K562 (cell line): Measurements from ENCODE around the gene BRWD1. TPM values are rescaled to one million over a fixed set of nuclear protein-coding genes. Genes with fewer than 3 reads are reported as not detected.

Experiments
- BCL6 ChIP-seq: fragments of 250-450 bp; sonication (Bioruptor Pico); IDR thresholded peaks from 2 replicates; pipeline ENCODE4 v1.4.0; 2020
- CLOCK ChIP-seq: fragments of 250-450 bp; sonication (Bioruptor Pico); IDR thresholded peaks from 2 replicates; pipeline ENCODE4 v1.4.0; 2020; ENCODE audit warnings: mild to moderate bottlenecking, moderate library complexity, borderline replicate concordance
- COPS2 ChIP-seq: fragments of 450-650 bp; conservative IDR thresholded peaks from 2 replicates; pipeline ENCODE4 v1.6.1; 2016; ENCODE audit warnings: mild to moderate bottlenecking, moderate library complexity
- CREB1 ChIP-seq, 2 experiments: sonication (generic) in 1 of 2; formaldehyde crosslinking in 1 of 2; IDR thresholded peaks; 2 replicates each; pipeline versions ENCODE4 v1.6.1 to v1.8.0; 2012 to 2022; ENCODE audit warnings: inconsistent platforms in 1 of 2, mild to moderate bottlenecking in 1 of 2, missing genetic modification reagents in 1 of 2, moderate library complexity in 1 of 2
- JUND ChIP-seq, 2 experiments: IDR thresholded peaks; 2 replicates in 1 of 2; 3 replicates in 1 of 2; pipeline ENCODE4 v1.6.1; 2011; ENCODE audit warnings: borderline replicate concordance in 2 of 2, low read depth in 2 of 2, low read length in 2 of 2, improper control_type of control experiment in 1 of 2, missing biosample characterization in 1 of 2, missing genetic modification characterization in 1 of 2, missing genetic modification reagents in 1 of 2
- KLF16 ChIP-seq: IDR thresholded peaks from 2 replicates; pipeline ENCODE4 v1.6.1; 2016; ENCODE audit warnings: antibody characterized with exemption
- MAX ChIP-seq: sonication (generic); formaldehyde crosslinking; IDR thresholded peaks from 2 replicates; pipeline ENCODE4 v1.9.0; 2022; ENCODE audit warnings: mild to moderate bottlenecking, missing genetic modification reagents
- MCM5 ChIP-seq: fragments of 450-650 bp; IDR thresholded peaks from 2 replicates; pipeline ENCODE4 v1.6.1; 2016; ENCODE audit warnings: low read depth
- MTF1 ChIP-seq: fragments of 250-450 bp; sonication (Bioruptor Pico); IDR thresholded peaks from 2 replicates; pipeline ENCODE4 v1.9.0; 2021; ENCODE audit warnings: moderate library complexity, mild to moderate bottlenecking, inconsistent platforms, borderline replicate concordance
- RAD51 ChIP-seq: fragments of 450-650 bp; IDR thresholded peaks from 2 replicates; pipeline ENCODE4 v1.7.1; 2016; ENCODE audit warnings: low read depth, mild to moderate bottlenecking, borderline replicate concordance
- RBM15 ChIP-seq: fragments of 200-400 bp; formaldehyde crosslinking; IDR thresholded peaks from 2 replicates; pipeline ENCODE4 v1.6.1; 2018; ENCODE audit warnings: mild to moderate bottlenecking, low read length, moderate library complexity; ENCODE audit not compliant: insufficient read depth
- RHOXF2B ChIP-seq: fragments of 250-450 bp; sonication (Bioruptor Pico); conservative IDR thresholded peaks from 2 replicates; pipeline ENCODE4 v1.5.1; 2021
- SMARCE1 ChIP-seq: fragments of 450-650 bp; IDR thresholded peaks from 2 replicates; pipeline ENCODE4 v1.7.1; 2016; ENCODE audit warnings: mild to moderate bottlenecking
- STAG1 ChIP-seq: sonication (generic); formaldehyde crosslinking; IDR thresholded peaks from 2 replicates; pipeline ENCODE4 v1.5.0; 2020; ENCODE audit warnings: missing genetic modification reagents, borderline replicate concordance
- ZBED1 ChIP-seq: IDR thresholded peaks from 2 replicates; pipeline ENCODE4 v1.6.1; 2014
- ZNF232 ChIP-seq: sonication (generic); formaldehyde crosslinking; IDR thresholded peaks from 2 replicates; pipeline ENCODE4 v1.8.0; 2022; ENCODE audit warnings: mild to moderate bottlenecking, missing genetic modification reagents
- ZNF395 ChIP-seq: fragments of 200-800 bp; sonication (Bioruptor generic); IDR thresholded peaks from 2 replicates; pipeline ENCODE4 v1.6.1; 2017; ENCODE audit warnings: missing genetic modification characterization, missing compliant biosample characterization
- ZNF717 ChIP-seq: fragments of 250-450 bp; sonication (Bioruptor Pico); IDR thresholded peaks from 2 replicates; pipeline ENCODE4 v1.5.0; 2021
- polyA plus RNA-seq, 8 experiments: library from polyadenylated mRNA; depleted of rRNA in 4 of 8; stranded (reverse) in 5 of 8; unstranded in 3 of 8; fragments of >200 nt; fragmentation: Nextera tagmentation in 2 of 8; fragmentation: Illumina TruSeq in 1 of 8; extraction: Ambion mirVana in 2 of 8; extraction: Trizol in 1 of 8; gene quantifications; 2 replicates each; pipeline versions ENCODE4 v1.2.1 to v1.2.3, GENCODE V29; 2011 to 2014; ENCODE audit warnings: inconsistent platforms in 1 of 8, missing spikeins in 1 of 8
- total RNA-seq, 7 experiments: library from RNA; depleted of rRNA in 6 of 7; stranded (reverse); fragments of >200 nt in 6 of 7; fragmentation: Illumina TruSeq in 2 of 7; extraction: Trizol in 2 of 7; gene quantifications; 2 replicates each; pipeline versions ENCODE4 v1.2.1 to v1.2.3, GENCODE V29; 2011 to 2021; ENCODE audit warnings: low replicate concordance in 1 of 7
- TF ChIP-seq, protein P1 (sequence below): sonication (generic); formaldehyde crosslinking; IDR thresholded peaks from 2 replicates; pipeline ENCODE4 v1.8.0; 2022; ENCODE audit warnings: mild to moderate bottlenecking, missing genetic modification reagents, borderline replicate concordance
- TF ChIP-seq, protein P2 (sequence below), 2 experiments: fragments of 200-800 bp in 1 of 2; sonication (Bioruptor generic) in 1 of 2; sonication (generic) in 1 of 2; formaldehyde crosslinking in 1 of 2; IDR thresholded peaks in 1 of 2; conservative IDR thresholded peaks in 1 of 2; 2 replicates each; pipeline versions ENCODE4 v1.5.0 to v1.6.1; 2016 to 2020; ENCODE audit warnings: missing compliant biosample characterization in 1 of 2, missing genetic modification characterization in 1 of 2, missing genetic modification reagents in 1 of 2

BRWD1 gene
- total and polyA plus RNA-seq, 9 of the 15 experiments (the other 6 are each of a cell fraction or from before 2014, with no cell fraction given), result 10.1 to 60.2 (median 34.1) TPM

- TF ChIP-seq, protein P1, sequence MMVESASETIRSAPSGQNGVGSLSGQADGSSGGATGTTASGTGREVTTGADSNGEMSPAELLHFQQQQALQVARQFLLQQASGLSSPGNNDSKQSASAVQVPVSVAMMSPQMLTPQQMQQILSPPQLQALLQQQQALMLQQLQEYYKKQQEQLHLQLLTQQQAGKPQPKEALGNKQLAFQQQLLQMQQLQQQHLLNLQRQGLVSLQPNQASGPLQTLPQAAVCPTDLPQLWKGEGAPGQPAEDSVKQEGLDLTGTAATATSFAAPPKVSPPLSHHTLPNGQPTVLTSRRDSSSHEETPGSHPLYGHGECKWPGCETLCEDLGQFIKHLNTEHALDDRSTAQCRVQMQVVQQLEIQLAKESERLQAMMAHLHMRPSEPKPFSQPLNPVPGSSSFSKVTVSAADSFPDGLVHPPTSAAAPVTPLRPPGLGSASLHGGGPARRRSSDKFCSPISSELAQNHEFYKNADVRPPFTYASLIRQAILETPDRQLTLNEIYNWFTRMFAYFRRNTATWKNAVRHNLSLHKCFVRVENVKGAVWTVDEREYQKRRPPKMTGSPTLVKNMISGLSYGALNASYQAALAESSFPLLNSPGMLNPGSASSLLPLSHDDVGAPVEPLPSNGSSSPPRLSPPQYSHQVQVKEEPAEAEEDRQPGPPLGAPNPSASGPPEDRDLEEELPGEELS, result no peak
- TF ChIP-seq COPS2 (no peak), STAG1 (CRISPR knock-in tag) (no peak), MTF1 (no peak), ZNF232 (CRISPR knock-in tag) (no peak), RHOXF2B (CRISPR knock-in tag) (no peak), CREB1 (IDR thresholded peaks at IDR 0.05) (no peak), CREB1 (CRISPR knock-in tag; IDR thresholded peaks at IDR 0.05) (no peak), ZNF717 (no peak), RAD51 (no peak), KLF16 (0 out of 2 replicates have a peak, but pooled peaks have one; percentile 34), RBM15 (no peak), ZNF395 (CRISPR knock-in tag) (no peak), MCM5 (no peak), MAX (CRISPR knock-in tag) (no peak), CLOCK (CRISPR knock-in tag) (no peak), ZBED1 (no peak), JUND (IDR thresholded peaks at IDR 0.05; ENCODE audit: borderline replicate concordance, low read depth, low read length) (no peak), JUND (tag; IDR thresholded peaks at IDR 0.05; ENCODE audit: borderline replicate concordance, low read depth, low read length) (peak; percentile 40; the same call in 1 of the 3 replicates), BCL6 (CRISPR knock-in tag) (no peak), SMARCE1 (no peak)
- TF ChIP-seq, protein P2, sequence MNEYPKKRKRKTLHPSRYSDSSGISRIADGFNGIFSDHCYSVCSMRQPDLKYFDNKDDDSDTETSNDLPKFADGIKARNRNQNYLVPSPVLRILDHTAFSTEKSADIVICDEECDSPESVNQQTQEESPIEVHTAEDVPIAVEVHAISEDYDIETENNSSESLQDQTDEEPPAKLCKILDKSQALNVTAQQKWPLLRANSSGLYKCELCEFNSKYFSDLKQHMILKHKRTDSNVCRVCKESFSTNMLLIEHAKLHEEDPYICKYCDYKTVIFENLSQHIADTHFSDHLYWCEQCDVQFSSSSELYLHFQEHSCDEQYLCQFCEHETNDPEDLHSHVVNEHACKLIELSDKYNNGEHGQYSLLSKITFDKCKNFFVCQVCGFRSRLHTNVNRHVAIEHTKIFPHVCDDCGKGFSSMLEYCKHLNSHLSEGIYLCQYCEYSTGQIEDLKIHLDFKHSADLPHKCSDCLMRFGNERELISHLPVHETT (CRISPR knock-in tag; conservative IDR thresholded peaks at IDR 0.05 in 1 of 2, IDR thresholded peaks at IDR 0.05 in 1 of 2), result no peak
These were observed 164.5 kb downstream of the BRWD1 start (continued) for GRCh38 chr21:39148975-39149374.
